Body of pancreas (tissue), 4 donors: ENCODE measurements around the gene OR2AE1. TPM values are rescaled to one million over a fixed set of nuclear protein-coding genes. Genes with fewer than 3 reads are reported as not detected.

Source experiments
- ATAC-seq: fragments of 150-250 bp; one replicate; pipeline ENCODE4 v1.9.1; 2016
- DNase-seq, 4 donors: peaks; one replicate each; pipeline ENCODE4 v3.0.0-alpha.2; 2019
- H3K27ac ChIP-seq, 4 donors: fragments of 200-600 bp; sonication (generic); 1 replicate in 3 of 4; 2 replicates in 1 of 4; pipeline versions ENCODE4 v1.5.1 to v1.6.1; 2016 to 2019; ENCODE audit warnings: mild to moderate bottlenecking in 1 of 4, mixed read lengths in 1 of 4, moderate library complexity in 1 of 4
- H3K27me3 ChIP-seq, 2 donors: fragments of 200-600 bp; sonication (generic); one replicate each; pipeline ENCODE4 v1.6.0; 2016; ENCODE audit warnings: mild to moderate bottlenecking in 1 of 2
- H3K36me3 ChIP-seq, 2 donors: fragments of 200-600 bp; sonication (generic); replicated peaks in 1 of 2; 2 replicates each; pipeline ENCODE4 v1.5.1; 2016; ENCODE audit warnings: low read depth in 2 of 2; ENCODE audit not compliant: insufficient read depth in 1 of 2
- H3K4me1 ChIP-seq: fragments of 200-600 bp; sonication (generic); one replicate; pipeline ENCODE4 v1.6.0; 2016
- H3K4me3 ChIP-seq, 2 donors: fragments of 200-600 bp; sonication (generic); 1 replicate in 1 of 2; 2 replicates in 1 of 2; pipeline ENCODE4 v1.5.1; 2016 to 2019
- H3K9me3 ChIP-seq, 3 donors: fragments of 200-600 bp; sonication (generic); 1 replicate in 2 of 3; 2 replicates in 1 of 3; pipeline ENCODE4 v1.5.1; 2016
- CTCF ChIP-seq, 7 experiments: fragments of 450-650 bp in 4 of 7; fragments of 200-600 bp in 3 of 7; sonication (generic) in 3 of 7; IDR thresholded peaks; one replicate each; pipeline ENCODE4 v1.5.1; 2016 to 2019; ENCODE audit warnings: antibody characterized with exemption in 7 of 7
- POLR2A ChIP-seq, 3 donors: fragments of 450-650 bp; IDR thresholded peaks; one replicate each; pipeline ENCODE4 v1.6.1; 2016; ENCODE audit warnings: antibody characterized with exemption in 3 of 3, mild to moderate bottlenecking in 2 of 3
- WGBS, 2 donors: methylation state at CpG; one replicate each; pipeline ENCODE4 v1.1.5; 2017; 5-methylcytosine and 5-hydroxymethylcytosine counted together
- intact Hi-C: fragments of 100-400 bp; cut with DNase I; formaldehyde crosslinking; loops from one replicate; pipeline ENCODE4 v1.15.1; 2023
- total RNA-seq, 2 donors: library from RNA; depleted of rRNA; stranded (reverse); fragments of >200 nt; gene quantifications; one replicate each; pipeline ENCODE4 v1.1.0, GENCODE V29; 2016

OR2AE1 gene
- total RNA-seq, 2 donors from 2014 or later: 2.0 TPM; not detected in 1

- H3K27ac ChIP-seq: peak within 1 kb of the TSS; percentile 76 to 93 (median 84)
- H3K36me3 ChIP-seq: no peaks in the 10 kb centered on the region
- H3K4me1 ChIP-seq: peaks cover 40% of the 10 kb centered on the region
- ATAC-seq (peak; percentile 97), DNase-seq (peak; percentile 88 to 94 (median 92))
- peak within 1 kb of the TSS; percentile 54 to 75 for H3K4me3 ChIP-seq
- TF ChIP-seq POLR2A (IDR thresholded peaks at IDR 0.05): peak; percentile 79 to 95 (median 94)
- TF ChIP-seq CTCF (IDR thresholded peaks at IDR 0.05): peak in 4 of 7 experiments; percentile 24 to 41 (median 33)
- 0% methylated on average over 1 to 81 of the region's 81 CpGs for WGBS, 2 donors
- intact Hi-C loops: no loop called here
- no peaks in the 10 kb centered on the region for H3K27me3 ChIP-seq
- no peaks in the 10 kb centered on the region for H3K9me3 ChIP-seq
Measured at GRCh38 chr7:99918959-99919813, 42.4 kb upstream of the OR2AE1 start, which contains the start of gene TRIM4. Gene TRIM4 (minus strand): TSS chr7:99919530. CDS start chr7:99919401, 129 bp downstream.

- H3K4me3 ChIP-seq: no peak overlapping the region
- intact Hi-C loops: no loop called here
- H3K27ac ChIP-seq: no peak overlapping the region
- peaks cover 0 to 18% of the 10 kb centered on the region in 2 donors for H3K36me3 ChIP-seq
- H3K27me3 ChIP-seq: no peaks in the 10 kb centered on the region
- no peaks in the 10 kb centered on the region for H3K9me3 ChIP-seq
- H3K4me1 ChIP-seq: peaks cover 13% of the 10 kb centered on the region
- 95 to 96% methylated on average over 2 of the region's 2 CpGs for WGBS, 2 donors
- no peak for TF ChIP-seq POLR2A (IDR thresholded peaks at IDR 0.05)
- no peak for TF ChIP-seq CTCF (IDR thresholded peaks at IDR 0.05)
- no peak for DNase-seq
- ATAC-seq: no peak
Measured at GRCh38 chr7:99910976-99911375, 34.1 kb upstream of the OR2AE1 start.

- TF ChIP-seq POLR2A (IDR thresholded peaks at IDR 0.05): no peak
- TF ChIP-seq CTCF (IDR thresholded peaks at IDR 0.05): no peak
- H3K4me3 ChIP-seq: no peak overlapping the region
- H3K4me1 ChIP-seq: no peaks in the 10 kb centered on the region
- ATAC-seq (no peak), DNase-seq (no peak)
- H3K27ac ChIP-seq: no peak overlapping the region
- no peaks in the 10 kb centered on the region for H3K27me3 ChIP-seq
- H3K9me3 ChIP-seq: no peaks in the 10 kb centered on the region
- WGBS, 2 donors: 92 to 96% methylated on average over 10 of the region's 10 CpGs
- intact Hi-C loops: no loop called here
- peaks cover 12 to 35% of the 10 kb centered on the region in 2 donors for H3K36me3 ChIP-seq
Measured at GRCh38 chr7:99901581-99901980, 24.7 kb upstream of the OR2AE1 start.

- H3K36me3 ChIP-seq: peaks cover 12 to 29% of the 10 kb centered on the region in 2 donors
- TF ChIP-seq POLR2A (IDR thresholded peaks at IDR 0.05) (no peak), CTCF (IDR thresholded peaks at IDR 0.05) (no peak)
- H3K9me3 ChIP-seq: no peaks in the 10 kb centered on the region
- H3K27me3 ChIP-seq: no peaks in the 10 kb centered on the region
- no peaks in the 10 kb centered on the region for H3K4me1 ChIP-seq
- no peak for ATAC-seq
- no peak for DNase-seq
- no peak overlapping the region for H3K4me3 ChIP-seq
- H3K27ac ChIP-seq: no peak overlapping the region
- 94 to 99% methylated on average over 6 of the region's 6 CpGs for WGBS, 2 donors
- intact Hi-C loops: no loop called here
Measured at GRCh38 chr7:99899830-99900519, 23.1 kb upstream of the OR2AE1 start.
